ES-I3 (cell line): ENCODE data around the gene KCNC1.

Source experiments
- H3K36me3 ChIP-seq: 2 replicates; pipeline ENCODE4 v1.6.1; 2013; ENCODE audit warnings: mild to moderate bottlenecking, low read length, control low read depth, moderate library complexity; ENCODE audit not compliant: insufficient read depth
- H3K4me1 ChIP-seq: 2 replicates; pipeline ENCODE4 v1.6.1; 2013; ENCODE audit warnings: mild to moderate bottlenecking, control low read depth, low read length; ENCODE audit not compliant: insufficient read depth
- H3K9ac ChIP-seq: 2 replicates; pipeline ENCODE4 v1.6.1; 2013; ENCODE audit warnings: low read depth, mild to moderate bottlenecking, low read length, moderate library complexity
- H3K9me3 ChIP-seq: 2 replicates; pipeline ENCODE4 v1.6.1; 2013; ENCODE audit warnings: mild to moderate bottlenecking, low read length, moderate library complexity; ENCODE audit not compliant: control insufficient read depth, insufficient read depth

KCNC1 gene

DNA sequence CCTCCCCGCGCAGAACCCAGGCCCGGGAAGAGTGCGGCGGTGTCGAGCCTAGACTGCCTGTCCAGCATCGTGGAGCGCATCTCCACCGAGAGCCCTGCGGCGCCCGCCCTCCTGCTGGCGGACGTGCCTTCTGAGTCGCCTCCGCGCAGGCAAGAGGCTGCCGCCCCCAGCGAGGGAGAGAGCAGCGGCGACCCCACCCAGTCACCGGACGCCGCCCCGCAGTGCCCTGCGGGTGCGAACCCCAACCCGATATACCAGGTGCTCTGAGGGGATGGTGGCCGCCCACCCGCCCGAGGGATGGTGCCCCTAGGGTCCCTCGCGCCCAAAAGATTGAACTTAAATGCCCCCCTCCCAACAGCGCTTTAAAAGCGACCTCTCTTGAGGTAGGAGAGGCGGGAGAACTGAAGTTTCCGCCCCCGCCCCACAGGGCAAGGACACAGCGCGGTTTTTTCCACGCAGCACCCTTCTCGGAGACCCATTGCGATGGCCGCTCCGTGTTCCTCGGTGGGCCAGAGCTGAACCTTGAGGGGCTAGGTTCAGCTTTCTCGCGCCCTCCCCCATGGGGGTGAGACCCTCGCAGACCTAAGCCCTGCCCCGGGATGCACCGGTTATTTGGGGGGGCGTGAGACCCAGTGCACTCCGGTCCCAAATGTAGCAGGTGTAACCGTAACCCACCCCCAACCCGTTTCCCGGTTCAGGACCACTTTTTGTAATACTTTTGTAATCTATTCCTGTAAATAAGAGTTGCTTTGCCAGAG is 13.2 kb upstream of the KCNC1 start:
- Histone ChIP-seq H3K4me1 (no peaks in the 10 kb centered on the region), H3K9ac (no peak overlapping the region; the same call in 1 of the 2 replicates), H3K36me3 (no peaks in the 10 kb centered on the region), H3K9me3 (no peaks in the 10 kb centered on the region)

DNA sequence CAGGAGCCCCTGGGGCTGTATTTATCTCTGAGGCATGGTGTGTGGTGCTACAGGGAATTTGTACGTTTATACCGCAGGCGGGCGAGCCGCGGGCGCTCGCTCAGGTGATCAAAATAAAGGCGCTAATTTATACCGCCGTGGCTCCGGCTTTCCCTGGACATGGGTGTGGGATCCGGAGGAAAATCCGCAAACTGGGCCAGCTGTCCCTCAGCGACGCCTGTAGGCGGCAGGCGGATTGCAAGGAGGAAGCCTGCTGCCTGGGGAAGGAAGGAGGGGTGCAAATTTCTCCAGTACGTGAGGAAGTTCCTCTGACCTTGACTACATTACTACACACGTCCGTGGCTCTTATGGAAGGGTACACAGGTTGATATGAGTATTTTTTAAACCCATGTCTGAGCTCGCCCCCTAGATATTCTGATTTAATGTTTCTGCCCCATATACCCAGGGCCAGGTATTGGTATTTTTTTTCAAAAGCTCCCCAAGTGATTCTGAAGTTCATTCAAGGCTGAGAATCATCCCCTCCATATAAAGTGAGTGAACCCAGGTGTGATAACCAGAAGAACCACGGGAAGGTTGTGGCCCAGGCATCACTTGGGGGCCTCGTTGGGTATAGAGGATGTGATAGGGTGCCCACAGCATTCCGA is 12.5 kb upstream of the KCNC1 start:
- no peak overlapping the region for H3K9ac ChIP-seq
- no peaks in the 10 kb centered on the region for H3K9me3 ChIP-seq
- no peaks in the 10 kb centered on the region for H3K4me1 ChIP-seq
- H3K36me3 ChIP-seq: no peaks in the 10 kb centered on the region

DNA sequence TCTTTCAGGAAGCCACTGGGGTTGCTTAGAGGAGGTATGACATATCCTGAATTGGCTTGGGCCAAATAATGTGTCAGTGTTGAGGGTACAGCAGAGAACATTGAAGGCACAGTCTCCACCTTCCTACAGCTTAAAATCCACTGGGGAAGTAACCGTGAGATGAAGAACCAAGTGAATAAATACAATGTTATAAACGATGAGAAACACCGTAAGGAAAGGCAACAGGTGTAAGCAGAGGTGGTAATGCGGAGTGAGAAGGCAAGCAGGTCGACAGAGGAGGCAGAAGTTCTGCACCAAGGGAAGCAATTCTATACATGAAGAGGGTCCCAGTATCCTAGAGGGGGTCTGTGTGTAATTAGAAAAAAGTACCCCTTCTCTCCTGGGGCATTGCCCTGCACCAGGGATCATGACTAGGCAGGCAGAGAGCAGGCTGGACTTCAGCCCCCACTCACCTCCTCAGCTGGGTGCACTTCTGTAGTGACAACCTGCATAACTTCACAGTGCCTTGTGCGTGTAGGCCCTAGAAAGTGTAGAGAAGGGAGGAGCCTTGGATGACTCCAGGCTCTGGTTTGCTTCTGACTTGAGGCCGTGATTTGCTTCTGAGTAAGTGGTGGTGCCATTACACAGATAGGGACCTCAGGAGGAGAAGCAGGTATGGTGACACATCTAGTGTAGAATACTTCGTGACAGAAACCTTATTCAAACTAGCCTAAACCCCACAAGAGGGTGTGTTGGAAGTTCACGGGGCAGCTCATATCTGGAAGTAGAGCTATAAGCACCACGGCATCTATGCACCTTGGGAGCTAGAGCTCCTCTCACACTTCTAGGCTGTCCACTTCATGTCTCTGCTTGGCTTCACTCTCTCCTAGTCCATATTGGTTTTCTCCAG is 10.3 kb upstream of the KCNC1 start:
- H3K9ac ChIP-seq: no peak overlapping the region
- H3K4me1 ChIP-seq: no peaks in the 10 kb centered on the region
- H3K36me3 ChIP-seq: no peaks in the 10 kb centered on the region
- no peaks in the 10 kb centered on the region for H3K9me3 ChIP-seq

DNA sequence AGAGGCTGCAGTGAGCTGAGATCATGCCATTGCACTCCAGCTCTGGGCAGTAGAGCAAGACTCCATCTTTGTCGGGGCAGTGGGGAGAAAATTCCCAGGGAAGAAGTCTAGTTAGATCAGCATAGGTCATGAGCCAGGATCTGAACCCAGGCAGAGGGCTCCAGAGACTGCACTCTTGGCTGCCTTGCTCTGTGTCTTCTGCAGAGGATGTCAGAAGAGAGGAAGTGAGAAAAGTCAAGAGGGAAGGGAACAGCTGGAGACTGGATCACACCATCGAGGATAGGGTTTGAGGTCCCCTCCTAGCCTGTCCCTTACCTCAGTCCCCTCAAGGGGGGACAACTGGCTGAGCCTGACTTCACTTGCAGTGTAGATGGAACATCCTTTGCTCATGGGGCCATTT is 9.4 kb upstream of the KCNC1 start:
- H3K9me3 ChIP-seq: no peaks in the 10 kb centered on the region
- H3K4me1 ChIP-seq: no peaks in the 10 kb centered on the region
- no peaks in the 10 kb centered on the region for H3K36me3 ChIP-seq
- no peak overlapping the region for H3K9ac ChIP-seq

DNA sequence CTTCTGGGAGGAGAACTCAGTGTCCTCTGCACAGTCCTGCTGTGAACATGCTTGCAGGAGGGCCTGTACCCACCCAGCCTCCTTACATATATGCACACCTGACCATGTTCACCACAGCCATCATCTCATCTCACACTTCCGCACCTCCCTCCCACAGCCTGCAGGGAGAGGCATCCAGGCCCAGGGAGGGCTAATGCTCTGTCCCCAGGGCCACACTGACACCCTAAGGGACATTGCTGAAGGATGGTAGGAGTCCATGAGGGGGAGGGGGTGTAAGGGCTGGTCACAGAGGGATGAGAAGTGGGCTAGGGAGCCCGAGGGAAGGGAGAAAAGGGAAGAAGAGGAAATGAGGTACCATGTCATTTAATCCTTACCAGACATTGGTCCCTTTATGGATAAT is 4.4 kb upstream of the KCNC1 start:
- no peaks in the 10 kb centered on the region for H3K36me3 ChIP-seq
- H3K4me1 ChIP-seq: no peaks in the 10 kb centered on the region
- H3K9ac ChIP-seq: no peak overlapping the region
- no peaks in the 10 kb centered on the region for H3K9me3 ChIP-seq

DNA sequence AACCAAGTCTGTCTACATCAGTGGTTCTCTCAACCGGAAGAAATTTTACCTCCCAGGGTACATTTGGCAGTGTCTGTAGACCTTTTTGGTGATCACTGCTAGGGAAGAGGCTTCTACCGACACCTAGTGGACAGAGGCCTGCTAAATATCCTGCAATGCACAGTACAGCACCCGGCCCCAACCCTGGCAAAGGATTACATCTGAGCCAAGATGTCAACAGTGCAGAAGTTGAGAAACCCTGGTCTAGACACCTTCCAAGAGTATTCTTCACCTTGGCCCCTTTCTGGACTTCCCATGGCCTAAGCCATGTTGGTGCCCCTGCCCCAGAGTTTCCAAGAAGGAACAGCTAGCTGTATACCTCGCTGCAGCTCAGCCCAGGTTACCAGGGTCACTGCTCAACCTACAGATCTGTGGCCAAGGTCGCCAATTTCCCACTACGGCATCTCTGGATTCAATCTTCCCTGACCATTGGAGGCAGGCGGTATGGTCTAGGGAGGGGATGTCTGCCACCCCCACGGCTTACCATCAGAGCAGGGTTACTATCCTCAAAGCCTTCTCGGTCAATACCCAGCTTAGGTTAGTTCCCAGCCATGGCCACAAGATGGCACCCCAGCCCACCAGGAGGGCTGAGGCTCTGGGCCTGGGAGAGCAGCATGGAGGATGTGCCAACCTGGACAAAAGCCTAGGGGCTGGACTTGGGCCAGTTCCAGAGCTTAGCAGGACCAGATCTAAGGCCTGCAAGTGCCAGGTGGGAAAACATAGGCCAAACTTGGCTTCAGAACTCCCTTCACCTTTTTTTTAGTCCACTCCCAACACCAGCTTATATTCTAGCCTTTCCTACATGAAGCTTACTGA is 3.7 kb upstream of the KCNC1 start:
- H3K9ac ChIP-seq: no peak overlapping the region
- no peaks in the 10 kb centered on the region for H3K36me3 ChIP-seq
- no peaks in the 10 kb centered on the region for H3K9me3 ChIP-seq
- H3K4me1 ChIP-seq: no peaks in the 10 kb centered on the region

DNA sequence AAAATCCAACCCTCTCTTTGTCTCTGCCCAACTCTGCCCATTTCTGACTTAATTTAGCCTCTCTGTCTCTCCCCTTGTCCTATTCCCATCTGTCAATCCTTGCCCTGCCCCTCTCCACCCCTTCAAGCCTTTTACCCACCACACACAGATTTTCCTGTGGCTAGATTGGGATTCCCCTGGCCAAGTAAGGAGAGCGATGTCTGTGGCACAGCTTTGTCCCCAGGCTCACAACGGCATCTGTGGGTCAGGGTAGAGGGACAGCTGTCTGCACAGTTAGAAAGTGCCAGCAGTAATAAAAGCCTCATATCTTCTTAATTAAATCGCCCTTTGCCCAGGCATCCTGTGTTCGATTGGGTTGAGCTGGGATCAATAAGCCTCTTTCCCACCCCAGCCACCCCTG is 1.3 kb upstream of the KCNC1 start:
- no peaks in the 10 kb centered on the region for H3K9me3 ChIP-seq
- H3K36me3 ChIP-seq: no peaks in the 10 kb centered on the region
- H3K9ac ChIP-seq: no peak overlapping the region
- no peaks in the 10 kb centered on the region for H3K4me1 ChIP-seq

DNA sequence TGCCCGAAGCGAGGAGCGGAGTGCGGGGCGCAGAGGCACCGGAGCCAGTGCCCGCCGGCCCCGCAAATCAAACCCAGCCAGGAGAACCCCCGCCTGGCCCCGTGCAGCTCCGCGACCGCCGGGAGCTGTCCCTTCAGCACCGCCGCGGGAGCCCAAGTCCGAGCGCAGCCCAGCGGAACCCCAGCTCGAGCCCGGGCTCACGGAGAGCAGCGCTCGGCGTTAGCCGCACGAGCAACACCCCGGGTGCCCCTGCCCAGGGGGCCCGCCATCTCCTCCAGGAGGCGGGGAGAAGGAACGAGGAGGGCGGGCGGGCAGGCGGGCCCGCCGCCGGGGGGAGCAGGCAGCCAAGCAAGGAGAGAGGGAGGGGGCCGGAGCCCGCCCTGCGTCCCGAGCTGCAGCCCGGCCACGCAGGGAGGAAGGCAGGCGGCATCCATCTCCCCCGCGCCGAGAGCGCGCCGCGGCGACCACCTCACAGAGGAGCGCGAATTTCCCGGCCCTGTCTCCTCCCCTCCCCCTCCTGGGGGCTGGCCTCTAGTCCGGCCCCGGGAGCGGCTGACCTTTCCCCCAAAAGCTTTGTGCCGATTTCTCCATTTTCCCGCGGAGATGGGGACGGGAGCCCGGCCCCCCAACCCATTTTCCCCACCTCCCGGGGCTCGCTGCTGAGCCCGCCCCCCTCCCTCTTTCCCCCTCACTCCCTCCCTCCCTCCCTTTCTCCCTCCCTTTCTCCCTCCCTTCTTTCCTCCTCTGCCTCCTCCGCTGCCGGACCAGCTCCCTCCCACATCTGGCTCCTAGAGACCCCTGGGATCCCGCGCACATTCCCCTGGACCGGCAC is 621 bp downstream of the KCNC1 start:
- Histone ChIP-seq H3K4me1 (peaks cover 10% of the 10 kb centered on the region), H3K9ac (peak overlapping the region; percentile 41; the same call in 1 of the 2 replicates), H3K36me3 (no peaks in the 10 kb centered on the region), H3K9me3 (no peaks in the 10 kb centered on the region)

DNA sequence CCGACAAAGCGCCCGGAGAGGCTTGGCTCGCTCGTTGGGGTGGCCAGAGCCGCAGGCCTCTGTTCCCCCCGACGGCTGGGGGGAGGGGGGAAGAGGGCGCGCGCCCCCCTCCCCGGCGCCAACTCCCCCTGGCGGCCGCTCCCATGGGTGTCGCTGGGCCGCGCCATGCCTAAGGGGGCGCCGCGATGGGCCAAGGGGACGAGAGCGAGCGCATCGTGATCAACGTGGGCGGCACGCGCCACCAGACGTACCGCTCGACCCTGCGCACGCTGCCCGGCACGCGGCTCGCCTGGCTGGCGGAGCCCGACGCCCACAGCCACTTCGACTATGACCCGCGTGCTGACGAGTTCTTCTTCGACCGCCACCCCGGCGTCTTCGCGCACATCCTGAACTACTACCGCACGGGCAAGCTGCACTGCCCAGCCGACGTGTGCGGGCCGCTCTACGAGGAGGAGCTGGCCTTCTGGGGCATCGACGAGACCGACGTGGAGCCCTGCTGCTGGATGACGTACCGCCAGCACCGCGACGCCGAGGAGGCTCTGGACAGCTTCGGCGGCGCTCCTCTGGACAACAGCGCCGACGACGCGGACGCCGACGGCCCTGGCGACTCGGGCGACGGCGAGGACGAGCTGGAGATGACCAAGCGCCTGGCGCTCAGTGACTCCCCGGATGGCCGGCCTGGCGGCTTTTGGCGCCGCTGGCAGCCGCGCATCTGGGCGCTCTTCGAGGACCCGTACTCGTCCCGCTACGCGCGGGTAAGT is 1.4 kb downstream of the KCNC1 start:
- Histone ChIP-seq H3K9ac (no peak overlapping the region; the same call in 1 of the 2 replicates), H3K36me3 (no peaks in the 10 kb centered on the region), H3K4me1 (peaks cover 10% of the 10 kb centered on the region)

DNA sequence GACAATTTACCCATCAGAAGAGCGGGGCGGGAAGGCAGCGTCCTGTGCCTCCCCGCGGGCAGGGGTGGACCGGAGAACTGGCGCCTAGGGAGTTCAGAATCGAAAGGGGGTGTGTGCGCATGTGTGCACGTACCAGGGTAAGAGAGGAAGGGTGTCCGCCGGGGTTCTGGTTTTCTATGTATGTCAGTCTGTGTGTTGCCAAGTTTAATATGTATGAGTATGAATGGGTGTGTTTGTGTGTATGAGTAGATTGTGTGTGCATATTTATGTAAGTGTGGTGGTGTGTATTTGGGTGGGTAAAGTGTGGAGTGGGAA is 2.0 kb downstream of the KCNC1 start:
- H3K9ac ChIP-seq: no peak overlapping the region
- H3K9me3 ChIP-seq: no peaks in the 10 kb centered on the region
- H3K36me3 ChIP-seq: no peaks in the 10 kb centered on the region
- H3K4me1 ChIP-seq: peaks cover 10% of the 10 kb centered on the region

More for the DNA sequence above, 1.4 kb downstream of the KCNC1 start:
- no peaks in the 10 kb centered on the region for H3K9me3 ChIP-seq

DNA sequence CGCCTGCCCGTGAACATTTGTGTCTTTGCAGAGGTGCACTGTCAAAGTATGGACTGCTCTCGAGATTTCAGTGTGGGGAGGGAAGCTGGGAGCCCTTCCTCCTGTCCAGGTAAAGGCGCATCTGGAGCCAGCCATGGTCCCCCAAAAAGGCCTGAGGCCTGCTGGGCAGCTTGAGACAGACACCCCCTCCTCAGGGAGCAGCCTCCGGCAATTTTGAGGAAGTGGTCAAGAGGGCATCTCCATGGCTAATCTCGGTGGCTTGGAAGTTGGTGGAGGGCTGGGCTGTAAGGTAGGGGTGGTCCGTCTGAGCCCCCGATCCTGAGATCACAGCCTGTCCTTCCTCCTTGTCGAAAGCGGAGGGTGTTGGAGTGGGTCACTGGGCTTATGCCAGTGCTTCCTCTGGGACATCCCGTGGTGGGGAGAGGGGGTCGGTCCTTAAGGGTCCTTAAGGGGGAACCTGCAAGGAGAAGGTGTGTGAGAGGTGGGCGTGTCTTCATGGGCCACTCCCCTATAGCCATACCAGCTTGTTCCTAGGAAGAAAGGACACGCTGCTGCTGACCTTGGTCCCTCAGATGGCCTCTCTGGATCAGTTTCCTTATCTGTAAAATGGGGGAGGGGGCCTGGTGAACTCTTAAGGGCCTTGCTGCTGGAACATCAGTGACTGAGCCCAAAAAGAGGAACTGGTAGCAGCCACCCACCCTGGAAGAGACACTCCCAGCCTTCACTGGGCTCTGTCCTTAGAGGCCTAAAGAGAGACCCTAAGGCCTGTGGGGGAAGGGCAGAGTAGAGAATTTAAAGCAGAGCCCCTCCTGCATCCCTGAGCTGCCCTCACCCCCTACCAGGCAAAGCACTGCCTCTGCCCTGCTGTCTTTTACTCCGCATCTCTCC is 2.6 kb downstream of the KCNC1 start:
- no peaks in the 10 kb centered on the region for H3K9me3 ChIP-seq
- H3K36me3 ChIP-seq: no peaks in the 10 kb centered on the region

More for the DNA sequence above, 2.6 kb downstream of the KCNC1 start:
- H3K4me1 ChIP-seq: peaks cover 10% of the 10 kb centered on the region
- no peak overlapping the region for H3K9ac ChIP-seq
